OCI-M1 (cell line): Measurements from ENCODE around the gene SMPD2.

Experiments
- DNase-seq: peaks from one replicate; lab custom pipeline; 2025; lab: John Stamatoyannopoulos, UW

The SMPD2 gene

DNA sequence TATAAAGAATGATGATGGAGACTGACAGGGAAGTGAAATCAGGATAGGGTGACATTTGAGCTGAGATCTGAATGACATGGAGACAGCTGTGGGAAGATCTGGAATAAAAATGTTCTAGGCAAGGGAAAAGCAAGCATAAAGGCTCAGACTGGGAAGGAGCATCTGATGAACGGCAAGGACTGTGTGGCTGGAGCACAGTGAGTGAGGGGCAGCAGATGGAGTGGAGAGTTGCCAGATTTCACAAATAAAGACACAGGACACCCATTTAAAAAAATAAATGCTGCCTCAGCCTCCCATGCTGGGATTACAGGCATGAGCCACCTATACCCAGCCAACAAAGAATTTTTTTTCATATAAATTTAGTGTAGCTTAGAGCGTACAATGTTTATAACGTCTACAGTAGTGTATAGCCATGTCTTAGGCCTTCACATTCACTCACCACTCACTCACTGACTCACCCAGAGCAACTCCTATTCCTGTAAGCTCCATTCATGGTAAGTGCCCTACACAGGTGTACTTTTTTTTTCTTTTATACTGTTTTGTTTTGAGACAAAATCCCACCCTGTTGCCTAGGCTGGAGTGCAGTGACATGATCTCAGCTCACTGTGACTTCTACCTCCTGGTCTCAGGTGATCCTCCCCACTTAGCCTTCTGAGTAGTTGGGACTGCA is 44.9 kb downstream of the SMPD2 start:
- no peak for DNase-seq

DNA sequence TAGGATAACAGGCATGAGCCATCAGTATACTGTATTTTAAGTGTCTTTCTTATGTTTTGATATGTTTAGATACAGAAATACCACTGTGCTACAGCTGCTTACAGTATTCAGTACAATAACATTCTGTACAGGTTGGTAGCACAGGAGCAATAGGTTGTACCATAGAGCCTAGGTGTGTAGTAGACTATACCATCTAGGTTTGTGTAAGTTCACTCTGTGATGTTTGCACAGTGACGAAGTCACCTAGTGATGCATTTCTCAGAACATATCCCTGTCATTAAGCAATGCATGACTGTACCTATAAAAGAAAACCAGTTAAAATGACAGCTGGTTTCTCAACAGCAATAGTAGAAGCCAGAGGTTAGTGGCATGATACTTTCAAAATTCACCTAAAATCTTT is 45.5 kb downstream of the SMPD2 start:
- DNase-seq: no peak

DNA sequence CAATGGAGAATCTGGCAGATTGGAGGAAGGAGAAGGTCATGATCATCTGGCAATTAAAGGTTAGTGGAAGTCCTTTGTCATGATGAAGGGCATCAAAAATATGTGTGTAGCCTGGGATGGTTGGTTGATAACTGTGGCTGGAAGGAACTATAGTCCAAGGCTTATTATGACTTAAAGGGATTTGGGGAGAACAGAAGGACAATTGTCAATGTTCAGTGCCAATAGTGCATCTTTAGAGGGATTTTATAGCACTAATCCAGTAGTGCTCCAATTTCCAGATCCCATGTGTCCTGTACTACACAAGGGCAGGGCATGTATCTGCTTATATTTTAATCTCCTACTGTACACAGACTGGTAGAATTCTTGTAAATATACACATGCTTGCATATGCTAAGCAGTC is 47.5 kb downstream of the SMPD2 start:
- no peak for DNase-seq

DNA sequence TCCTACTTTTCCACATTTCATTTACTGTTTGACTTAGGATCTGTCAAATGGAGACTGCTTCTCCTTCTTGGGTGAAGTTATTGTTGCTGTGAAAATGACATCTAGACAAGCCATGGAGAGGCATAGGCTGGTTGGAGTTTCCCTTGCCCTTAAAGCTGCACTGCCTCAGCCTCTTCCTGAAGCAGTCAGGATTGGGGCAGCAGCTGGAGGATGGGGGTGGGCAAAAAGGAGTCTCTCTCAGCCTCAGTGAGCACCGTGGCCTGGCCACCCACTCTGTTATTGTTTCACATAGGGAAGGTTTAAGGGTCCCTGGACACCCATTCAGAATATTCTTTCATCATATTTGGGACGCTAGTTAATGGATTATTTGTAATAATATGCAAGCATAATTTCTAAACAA is 50.2 kb downstream of the SMPD2 start:
- DNase-seq: no peak

DNA sequence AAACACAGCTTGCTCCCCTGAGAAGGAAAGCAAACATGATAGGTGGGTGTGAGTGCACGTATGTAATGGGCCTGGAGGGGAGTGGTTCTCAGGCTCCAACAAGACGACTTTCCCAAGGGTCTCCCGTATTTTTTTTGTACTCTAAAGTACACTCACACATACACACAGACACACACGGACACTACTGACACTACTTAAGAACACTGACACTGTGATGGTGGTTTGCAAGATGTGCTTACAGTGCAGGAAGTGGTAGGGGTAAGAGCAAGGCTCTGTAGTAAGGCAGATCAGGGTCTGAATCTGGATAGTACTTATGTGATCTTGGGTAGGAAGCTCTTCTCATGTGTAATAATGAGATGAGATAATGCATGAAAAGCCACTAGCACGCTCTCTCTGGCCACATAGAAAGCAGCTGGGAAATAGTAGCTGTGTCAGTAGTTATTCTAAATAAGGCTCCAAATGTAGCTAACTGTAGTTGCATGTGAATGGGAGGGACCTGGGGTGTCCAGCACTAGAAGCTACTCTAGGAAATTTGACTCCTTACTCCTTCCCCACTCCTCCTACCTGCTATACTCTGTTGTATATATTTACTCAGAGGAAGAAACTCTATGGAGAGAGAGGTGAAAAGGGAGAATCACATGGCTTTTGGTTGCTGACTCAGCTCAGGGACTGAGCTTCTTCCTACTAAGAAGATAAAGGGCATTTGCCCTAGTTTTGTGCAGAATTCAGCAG is 50.8 kb downstream of the SMPD2 start:
- peak; percentile 80 for DNase-seq
